Mesenchymal stem cell (in vitro differentiated cells and primary cell): ENCODE results near the gene SMARCAL1. TPM values are rescaled to one million over a fixed set of nuclear protein-coding genes. Genes with fewer than 3 reads are reported as not detected.

Source experiments
- DNase-seq: peaks from one replicate; pipeline ENCODE4 v3.0.0-alpha.2; 2013
- H2AFZ ChIP-seq: one replicate; pipeline ENCODE4 v1.6.1; 2013; ENCODE audit warnings: low read depth, mild to moderate bottlenecking, control low read depth, inconsistent platforms, low read length, moderate library complexity
- H2AK5ac ChIP-seq: 2 replicates; pipeline ENCODE4 v1.6.1; 2013; ENCODE audit warnings: low read length, moderate library complexity, mild to moderate bottlenecking, inconsistent platforms; ENCODE audit not compliant: severe bottlenecking
- H2BK120ac ChIP-seq: one replicate; pipeline ENCODE4 v1.6.1; 2013; ENCODE audit warnings: low read depth, mild to moderate bottlenecking, inconsistent platforms, low read length, moderate library complexity
- H2BK12ac ChIP-seq, 2 experiments: one replicate each; pipeline ENCODE4 v1.6.1; 2013; ENCODE audit warnings: inconsistent platforms in 2 of 2, low read length in 2 of 2, mild to moderate bottlenecking in 2 of 2, moderate library complexity in 2 of 2, control low read depth in 1 of 2
- H2BK15ac ChIP-seq: one replicate; pipeline ENCODE4 v1.6.1; 2013; ENCODE audit warnings: mild to moderate bottlenecking, low read depth, inconsistent platforms; ENCODE audit not compliant: poor library complexity, severe bottlenecking
- H2BK5ac ChIP-seq: 2 replicates; pipeline ENCODE4 v1.6.1; 2013; ENCODE audit warnings: low read depth, mild to moderate bottlenecking, low read length, control low read depth, inconsistent platforms; ENCODE audit not compliant: poor library complexity, severe bottlenecking
- H3K14ac ChIP-seq, 2 experiments: one replicate each; pipeline ENCODE4 v1.6.1; 2013; ENCODE audit warnings: inconsistent platforms in 2 of 2, low read length in 2 of 2, control low read depth in 1 of 2, mild to moderate bottlenecking in 1 of 2, moderate library complexity in 1 of 2
- H3K18ac ChIP-seq, 2 experiments: one replicate each; pipeline ENCODE4 v1.6.1; 2013; ENCODE audit warnings: inconsistent platforms in 2 of 2, low read length in 2 of 2, control low read depth in 1 of 2, low read depth in 1 of 2, mild to moderate bottlenecking in 1 of 2
- H3K23ac ChIP-seq, 2 experiments: one replicate each; pipeline ENCODE4 v1.6.1; 2013; ENCODE audit warnings: inconsistent platforms in 2 of 2, low read length in 2 of 2, mild to moderate bottlenecking in 2 of 2, moderate library complexity in 2 of 2, control low read depth in 1 of 2
- H3K27ac ChIP-seq: 2 replicates; pipeline ENCODE4 v1.5.1; 2013; ENCODE audit warnings: mild to moderate bottlenecking, moderate library complexity, low read length, control low read depth, inconsistent platforms; ENCODE audit not compliant: poor library complexity, severe bottlenecking
- H3K27me3 ChIP-seq, 2 experiments: 2 replicates each; pipeline versions ENCODE4 v1.6.1 to v1.7.0; 2013; ENCODE audit warnings: low read length in 2 of 2, mild to moderate bottlenecking in 2 of 2, moderate library complexity in 2 of 2, control low read depth in 1 of 2, inconsistent platforms in 1 of 2; ENCODE audit not compliant: control insufficient read depth in 1 of 2, insufficient read depth in 1 of 2
- H3K36me3 ChIP-seq, 2 experiments: 2 replicates each; pipeline versions ENCODE4 v1.6.1 to v1.7.0; 2013; ENCODE audit warnings: low read length in 2 of 2, control low read depth in 1 of 2, inconsistent platforms in 1 of 2, low read depth in 1 of 2, mild to moderate bottlenecking in 1 of 2; ENCODE audit not compliant: insufficient read depth in 2 of 2, control insufficient read depth in 1 of 2
- H3K4ac ChIP-seq, 2 experiments: one replicate each; pipeline ENCODE4 v1.6.1; 2013; ENCODE audit warnings: inconsistent platforms in 2 of 2, low read length in 2 of 2, mild to moderate bottlenecking in 2 of 2, moderate library complexity in 2 of 2, control low read depth in 1 of 2, low read depth in 1 of 2
- H3K4me1 ChIP-seq: 2 replicates; pipeline ENCODE4 v1.6.1; 2013; ENCODE audit warnings: low read depth, low read length, control low read depth; ENCODE audit not compliant: control insufficient read depth, insufficient read depth
- H3K4me2 ChIP-seq: 2 replicates; pipeline ENCODE4 v1.6.1; 2013; ENCODE audit warnings: low read length, mild to moderate bottlenecking, inconsistent platforms; ENCODE audit not compliant: poor library complexity, severe bottlenecking
- H3K4me3 ChIP-seq, 2 experiments: 2 replicates each; pipeline versions ENCODE4 v1.5.1 to v1.7.0; 2013; ENCODE audit warnings: low read length in 2 of 2, mild to moderate bottlenecking in 2 of 2, control low read depth in 1 of 2, low read depth in 1 of 2; ENCODE audit not compliant: insufficient read depth in 1 of 2
- H3K79me1 ChIP-seq: replicated peaks from 2 replicates; pipeline ENCODE4 v1.6.1; 2013; ENCODE audit warnings: mild to moderate bottlenecking, control low read depth, low read length, inconsistent platforms; ENCODE audit not compliant: poor library complexity, severe bottlenecking
- H3K9ac ChIP-seq: 2 replicates; pipeline ENCODE4 v1.7.0; 2013; ENCODE audit warnings: mild to moderate bottlenecking, low read length, moderate library complexity
- H3K9me3 ChIP-seq: 2 replicates; pipeline ENCODE4 v1.7.0; 2013; ENCODE audit warnings: mild to moderate bottlenecking, low read length; ENCODE audit not compliant: control insufficient read depth
- H4K8ac ChIP-seq: one replicate; pipeline ENCODE4 v1.6.1; 2013; ENCODE audit warnings: inconsistent platforms, mild to moderate bottlenecking, low read length, moderate library complexity
- H4K91ac ChIP-seq: one replicate; pipeline ENCODE4 v1.6.1; 2013; ENCODE audit warnings: mild to moderate bottlenecking, low read length, inconsistent platforms
- WGBS: methylation state at CpG from one replicate; pipeline ENCODE4 v1.1.7; 2013; ENCODE audit warnings: mixed read lengths; 5-methylcytosine and 5-hydroxymethylcytosine counted together
- polyA plus RNA-seq, 2 experiments: library from polyadenylated mRNA; stranded (reverse); fragments of 200-250 nt; gene quantifications; one replicate each; pipeline ENCODE4 v1.2.3, GENCODE V29; 2013

The SMARCAL1 gene
- 13.0 TPM for polyA plus RNA-seq (2013, experiment 1 of 2)
- 13.3 TPM for polyA plus RNA-seq (2013, experiment 2 of 2)

GRCh38 chr2:216412022-216412999 is at the start of gene SMARCAL1:
TSS of gene SMARCAL1 (plus strand) at chr2:216412484. CDS start at chr2:216414705, 2,221 bp downstream.
- H2BK5ac ChIP-seq, result peak within 1 kb of the TSS; percentile 39
- H3K9ac ChIP-seq, result peak within 1 kb of the TSS; percentile 97
- peak within 1 kb of the TSS in 1 of 2 experiments; percentile 71 for H3K4ac ChIP-seq
- H2AK5ac ChIP-seq, result no peak within 1 kb of the TSS
- H3K79me1 ChIP-seq, result peaks cover 20% of the 10 kb centered on the region
- no peak within 1 kb of the TSS for H2BK12ac ChIP-seq
- peak within 1 kb of the TSS; percentile 91 for H2BK120ac ChIP-seq
- peak; percentile 98 for DNase-seq
- no peaks in the 10 kb centered on the region for H3K9me3 ChIP-seq
- peaks cover 14 to 30% of the 10 kb centered on the region in 2 experiments for H3K36me3 ChIP-seq
- peaks cover 2% of the 10 kb centered on the region for H3K4me1 ChIP-seq
- peak within 1 kb of the TSS; percentile 68 for H3K27ac ChIP-seq
- peak within 1 kb of the TSS; percentile 93 for H4K8ac ChIP-seq
- H4K91ac ChIP-seq, result peak within 1 kb of the TSS; percentile 84
- no peak within 1 kb of the TSS for H3K23ac ChIP-seq
- H3K4me3 ChIP-seq, result peak within 1 kb of the TSS; percentile 75 to 91
- peaks cover 0 to 4% of the 10 kb centered on the region in 2 experiments for H3K27me3 ChIP-seq
- peak within 1 kb of the TSS; percentile 79 for H3K4me2 ChIP-seq
- H2AFZ ChIP-seq, result peak within 1 kb of the TSS; percentile 19
- H2BK15ac ChIP-seq, result peak within 1 kb of the TSS; percentile 82
- WGBS, result 8% methylated on average over 56 of the region's 56 CpGs
- H3K18ac ChIP-seq, result peak within 1 kb of the TSS; percentile 82 to 89
- peak within 1 kb of the TSS in 1 of 2 experiments; percentile 50 for H3K14ac ChIP-seq

DNA sequence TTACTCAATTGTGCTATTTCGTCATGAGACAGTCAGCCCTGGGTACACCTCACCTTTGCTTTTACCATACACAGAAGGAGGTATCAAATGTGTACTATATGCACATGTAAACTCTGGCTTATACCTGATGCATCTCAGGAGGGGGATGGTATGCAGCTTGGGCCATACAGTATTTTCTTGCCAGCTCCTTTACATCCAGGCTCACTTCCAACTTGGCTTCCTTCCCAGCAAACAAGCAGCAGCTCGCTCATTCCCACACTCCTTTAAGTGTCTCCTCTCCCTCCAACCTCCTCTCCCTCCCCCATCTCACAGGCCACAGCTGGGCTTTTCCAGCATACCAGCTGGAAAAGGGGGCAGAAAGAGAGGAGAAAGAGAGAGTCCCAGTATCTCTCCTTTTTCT is 49.6 kb upstream of the SMARCAL1 start:
- Histone ChIP-seq H4K91ac (no peak overlapping the region), H2BK5ac (no peak overlapping the region), H3K18ac (no peak overlapping the region), H3K4me1 (no peaks in the 10 kb centered on the region), H3K4ac (no peak overlapping the region), H3K27me3 (no peaks in the 10 kb centered on the region), H3K23ac (no peak overlapping the region), H3K4me2 (no peak overlapping the region), H3K9ac (no peak overlapping the region), H2BK12ac (no peak overlapping the region), H2BK120ac (no peak overlapping the region), H3K4me3 (no peak overlapping the region), H2AK5ac (no peak overlapping the region), H2AFZ (no peak overlapping the region), H4K8ac (no peak overlapping the region), H3K9me3 (no peaks in the 10 kb centered on the region), H3K27ac (no peak overlapping the region), H2BK15ac (no peak overlapping the region), H3K14ac (no peak overlapping the region), H3K36me3 (no peaks in the 10 kb centered on the region), H3K79me1 (peaks cover 1% of the 10 kb centered on the region)
- DNase-seq, result peak; percentile 85
- 0% methylated on average over 1 of the region's 2 CpGs for WGBS

DNA sequence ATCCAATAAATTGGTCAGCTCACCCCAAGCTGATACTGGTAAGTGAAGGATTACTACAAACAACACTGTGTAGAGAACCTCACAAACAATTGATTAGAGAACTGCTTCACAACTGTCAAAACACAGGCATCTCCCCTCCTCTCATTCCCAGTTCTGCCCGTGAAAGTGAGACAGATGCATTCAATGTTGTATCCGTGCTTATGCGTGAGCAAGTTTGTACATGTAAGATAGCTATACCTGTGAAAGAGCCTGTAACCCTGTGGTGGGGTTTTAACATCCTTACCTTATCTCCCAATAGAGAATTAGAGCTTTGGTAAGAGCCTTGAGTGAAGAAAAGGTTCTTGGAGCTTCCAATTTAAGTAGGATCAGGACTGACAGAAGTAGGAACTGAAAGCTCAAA is 49.1 kb upstream of the SMARCAL1 start:
- H2BK5ac ChIP-seq, result no peak overlapping the region
- no peaks in the 10 kb centered on the region for H3K27me3 ChIP-seq
- H2AFZ ChIP-seq, result no peak overlapping the region
- H2AK5ac ChIP-seq, result no peak overlapping the region
- 60% methylated on average over 1 of the region's 3 CpGs for WGBS
- peaks cover 1% of the 10 kb centered on the region for H3K79me1 ChIP-seq
- H2BK15ac ChIP-seq, result no peak overlapping the region
- H4K91ac ChIP-seq, result no peak overlapping the region
- peak overlapping the region; percentile 28 to 80 for H2BK12ac ChIP-seq
- H3K18ac ChIP-seq, result peak overlapping the region in 1 of 2 experiments; percentile 34
- H4K8ac ChIP-seq, result no peak overlapping the region
- no peak overlapping the region for H3K9ac ChIP-seq
- H3K9me3 ChIP-seq, result no peaks in the 10 kb centered on the region
- H3K14ac ChIP-seq, result peak overlapping the region in 1 of 2 experiments; percentile 71
- no peak overlapping the region for H3K4ac ChIP-seq
- no peak for DNase-seq
- H3K27ac ChIP-seq, result no peak overlapping the region
- no peaks in the 10 kb centered on the region for H3K4me1 ChIP-seq
- H3K36me3 ChIP-seq, result no peaks in the 10 kb centered on the region
- no peak overlapping the region for H3K23ac ChIP-seq
- H3K4me2 ChIP-seq, result no peak overlapping the region
- no peak overlapping the region for H3K4me3 ChIP-seq
- H2BK120ac ChIP-seq, result no peak overlapping the region

DNA sequence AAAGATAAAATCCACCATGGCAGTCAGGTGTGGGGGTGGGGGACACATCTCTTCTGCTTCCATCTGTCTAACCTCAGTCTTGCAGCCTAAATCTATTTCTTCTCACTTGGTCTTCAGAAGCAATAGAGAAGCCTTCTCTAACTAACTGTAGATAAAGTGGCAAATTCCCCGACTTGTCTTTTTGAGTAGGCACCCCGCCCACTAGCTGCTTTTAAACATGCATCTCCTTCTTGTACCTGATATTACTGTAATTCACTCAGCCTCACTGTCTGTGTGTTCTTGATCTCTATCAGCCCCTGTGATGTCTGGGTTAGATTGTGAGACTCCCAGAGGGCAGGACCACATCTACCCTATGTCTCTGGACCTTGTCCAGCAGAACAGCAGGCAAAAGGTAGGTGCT is 46.8 kb upstream of the SMARCAL1 start:
- Histone ChIP-seq H2AK5ac (no peak overlapping the region), H3K18ac (no peak overlapping the region), H3K4ac (no peak overlapping the region), H2BK5ac (no peak overlapping the region), H4K8ac (no peak overlapping the region), H3K9me3 (no peaks in the 10 kb centered on the region), H2BK120ac (no peak overlapping the region), H3K9ac (no peak overlapping the region), H3K4me3 (no peak overlapping the region), H4K91ac (no peak overlapping the region), H3K23ac (no peak overlapping the region), H3K4me2 (no peak overlapping the region), H3K4me1 (no peaks in the 10 kb centered on the region), H2BK12ac (no peak overlapping the region), H3K79me1 (peaks cover 1% of the 10 kb centered on the region), H2AFZ (no peak overlapping the region), H3K27me3 (peaks cover under 1 to 14% of the 10 kb centered on the region in 2 experiments), H3K36me3 (no peaks in the 10 kb centered on the region), H2BK15ac (no peak overlapping the region), H3K14ac (no peak overlapping the region), H3K27ac (no peak overlapping the region)
- no peak for DNase-seq
- WGBS, result 97% methylated on average over 2 of the region's 2 CpGs
